Liver (tissue), 3 donors: Measurements from ENCODE around the gene ANK3.

ENCODE experiments used
- EGR1 ChIP-seq, 2 donors: IDR thresholded peaks; 2 replicates each; pipeline ENCODE4 v1.6.1; 2016 to 2018; ENCODE audit warnings: antibody characterized with exemption in 2 of 2, low read depth in 2 of 2
- FOXA1 ChIP-seq: IDR thresholded peaks from 2 replicates; pipeline ENCODE4 v1.6.1; 2016; ENCODE audit warnings: antibody characterized with exemption
- GABPA ChIP-seq, 2 donors: IDR thresholded peaks in 1 of 2; conservative IDR thresholded peaks in 1 of 2; 2 replicates each; pipeline ENCODE4 v1.6.1; 2016; ENCODE audit warnings: antibody characterized with exemption in 2 of 2, mild to moderate bottlenecking in 1 of 2, moderate library complexity in 1 of 2
- JUND ChIP-seq, 2 donors: IDR thresholded peaks; 2 replicates each; pipeline ENCODE4 v1.6.1; 2016; ENCODE audit warnings: antibody characterized with exemption in 2 of 2
- RAD21 ChIP-seq, 2 donors: IDR thresholded peaks; 2 replicates each; pipeline ENCODE4 v1.6.1; 2016; ENCODE audit warnings: antibody characterized with exemption in 2 of 2, mild to moderate bottlenecking in 2 of 2
- RXRA ChIP-seq, 2 donors: IDR thresholded peaks; 2 replicates each; pipeline ENCODE4 v1.6.1; 2017 to 2018; ENCODE audit warnings: antibody characterized with exemption in 2 of 2, mild to moderate bottlenecking in 1 of 2
- SP1 ChIP-seq: IDR thresholded peaks from 2 replicates; pipeline ENCODE4 v1.6.1; 2018; ENCODE audit warnings: antibody characterized with exemption, mild to moderate bottlenecking
- TAF1 ChIP-seq: conservative IDR thresholded peaks from 2 replicates; pipeline ENCODE4 v1.6.1; 2016; ENCODE audit warnings: antibody characterized with exemption, mild to moderate bottlenecking
- YY1 ChIP-seq: IDR thresholded peaks from 2 replicates; pipeline ENCODE4 v1.6.1; 2016; ENCODE audit warnings: antibody characterized with exemption, mild to moderate bottlenecking
- TF ChIP-seq, protein P1 (sequence below): IDR thresholded peaks from 2 replicates; pipeline ENCODE4 v1.6.1; 2016; ENCODE audit warnings: antibody characterized with exemption, mild to moderate bottlenecking
- TF ChIP-seq, protein P2 (sequence below): IDR thresholded peaks from 2 replicates; pipeline ENCODE4 v1.6.1; 2016; ENCODE audit warnings: antibody characterized with exemption
- TF ChIP-seq, protein P3 (sequence below): fragments of 150-350 bp; IDR thresholded peaks from 2 replicates; pipeline ENCODE4 v1.5.1; 2017; ENCODE audit warnings: improper control_type of control experiment, low read depth, low read length; ENCODE audit not compliant: missing input control
- TF ChIP-seq, protein P4 (sequence below): IDR thresholded peaks from 2 replicates; pipeline ENCODE4 v1.6.1; 2016; ENCODE audit warnings: antibody characterized with exemption
- TF ChIP-seq, protein P5 (sequence below): IDR thresholded peaks from 2 replicates; pipeline ENCODE4 v1.6.1; 2016; ENCODE audit warnings: antibody characterized with exemption
- donor health status: healthy.
- donor health status: healthy.

DNA sequence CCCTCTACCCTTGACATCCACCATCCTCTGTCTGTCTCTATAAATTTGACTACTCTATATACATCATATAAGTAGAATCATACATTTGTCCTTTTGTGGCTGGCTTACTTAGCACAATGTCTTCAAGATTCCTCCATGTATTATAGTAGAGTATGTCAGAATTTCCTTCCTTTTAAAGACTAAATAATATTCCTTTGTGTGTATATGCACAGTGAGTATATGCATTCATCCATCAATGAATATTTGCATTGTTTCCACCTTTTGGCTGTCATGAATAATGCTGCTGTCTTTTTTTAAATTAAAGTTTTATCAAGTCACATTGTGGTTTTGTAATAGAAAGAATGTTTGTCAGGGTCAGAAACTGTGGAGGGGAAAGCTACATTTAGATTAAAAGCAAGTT, 195.3 kb downstream of the ANK3 start:
- TF ChIP-seq, protein P1, sequence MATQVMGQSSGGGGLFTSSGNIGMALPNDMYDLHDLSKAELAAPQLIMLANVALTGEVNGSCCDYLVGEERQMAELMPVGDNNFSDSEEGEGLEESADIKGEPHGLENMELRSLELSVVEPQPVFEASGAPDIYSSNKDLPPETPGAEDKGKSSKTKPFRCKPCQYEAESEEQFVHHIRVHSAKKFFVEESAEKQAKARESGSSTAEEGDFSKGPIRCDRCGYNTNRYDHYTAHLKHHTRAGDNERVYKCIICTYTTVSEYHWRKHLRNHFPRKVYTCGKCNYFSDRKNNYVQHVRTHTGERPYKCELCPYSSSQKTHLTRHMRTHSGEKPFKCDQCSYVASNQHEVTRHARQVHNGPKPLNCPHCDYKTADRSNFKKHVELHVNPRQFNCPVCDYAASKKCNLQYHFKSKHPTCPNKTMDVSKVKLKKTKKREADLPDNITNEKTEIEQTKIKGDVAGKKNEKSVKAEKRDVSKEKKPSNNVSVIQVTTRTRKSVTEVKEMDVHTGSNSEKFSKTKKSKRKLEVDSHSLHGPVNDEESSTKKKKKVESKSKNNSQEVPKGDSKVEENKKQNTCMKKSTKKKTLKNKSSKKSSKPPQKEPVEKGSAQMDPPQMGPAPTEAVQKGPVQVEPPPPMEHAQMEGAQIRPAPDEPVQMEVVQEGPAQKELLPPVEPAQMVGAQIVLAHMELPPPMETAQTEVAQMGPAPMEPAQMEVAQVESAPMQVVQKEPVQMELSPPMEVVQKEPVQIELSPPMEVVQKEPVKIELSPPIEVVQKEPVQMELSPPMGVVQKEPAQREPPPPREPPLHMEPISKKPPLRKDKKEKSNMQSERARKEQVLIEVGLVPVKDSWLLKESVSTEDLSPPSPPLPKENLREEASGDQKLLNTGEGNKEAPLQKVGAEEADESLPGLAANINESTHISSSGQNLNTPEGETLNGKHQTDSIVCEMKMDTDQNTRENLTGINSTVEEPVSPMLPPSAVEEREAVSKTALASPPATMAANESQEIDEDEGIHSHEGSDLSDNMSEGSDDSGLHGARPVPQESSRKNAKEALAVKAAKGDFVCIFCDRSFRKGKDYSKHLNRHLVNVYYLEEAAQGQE, result no peak
- TF ChIP-seq, protein P2, sequence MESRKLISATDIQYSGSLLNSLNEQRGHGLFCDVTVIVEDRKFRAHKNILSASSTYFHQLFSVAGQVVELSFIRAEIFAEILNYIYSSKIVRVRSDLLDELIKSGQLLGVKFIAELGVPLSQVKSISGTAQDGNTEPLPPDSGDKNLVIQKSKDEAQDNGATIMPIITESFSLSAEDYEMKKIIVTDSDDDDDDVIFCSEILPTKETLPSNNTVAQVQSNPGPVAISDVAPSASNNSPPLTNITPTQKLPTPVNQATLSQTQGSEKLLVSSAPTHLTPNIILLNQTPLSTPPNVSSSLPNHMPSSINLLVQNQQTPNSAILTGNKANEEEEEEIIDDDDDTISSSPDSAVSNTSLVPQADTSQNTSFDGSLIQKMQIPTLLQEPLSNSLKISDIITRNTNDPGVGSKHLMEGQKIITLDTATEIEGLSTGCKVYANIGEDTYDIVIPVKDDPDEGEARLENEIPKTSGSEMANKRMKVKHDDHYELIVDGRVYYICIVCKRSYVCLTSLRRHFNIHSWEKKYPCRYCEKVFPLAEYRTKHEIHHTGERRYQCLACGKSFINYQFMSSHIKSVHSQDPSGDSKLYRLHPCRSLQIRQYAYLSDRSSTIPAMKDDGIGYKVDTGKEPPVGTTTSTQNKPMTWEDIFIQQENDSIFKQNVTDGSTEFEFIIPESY, result no peak
- TF ChIP-seq GABPA (IDR thresholded peaks at IDR 0.05 in 1 of 2, conservative IDR thresholded peaks at IDR 0.05 in 1 of 2) (no peak), SP1 (no peak), RAD21 (IDR thresholded peaks at IDR 0.05) (no peak), TAF1 (no peak), YY1 (no peak), JUND (IDR thresholded peaks at IDR 0.05) (no peak), RXRA (IDR thresholded peaks at IDR 0.05) (no peak), EGR1 (IDR thresholded peaks at IDR 0.05; ENCODE audit: low read depth in 2 of 2) (no peak), FOXA1 (no peak)
- TF ChIP-seq, protein P3, sequence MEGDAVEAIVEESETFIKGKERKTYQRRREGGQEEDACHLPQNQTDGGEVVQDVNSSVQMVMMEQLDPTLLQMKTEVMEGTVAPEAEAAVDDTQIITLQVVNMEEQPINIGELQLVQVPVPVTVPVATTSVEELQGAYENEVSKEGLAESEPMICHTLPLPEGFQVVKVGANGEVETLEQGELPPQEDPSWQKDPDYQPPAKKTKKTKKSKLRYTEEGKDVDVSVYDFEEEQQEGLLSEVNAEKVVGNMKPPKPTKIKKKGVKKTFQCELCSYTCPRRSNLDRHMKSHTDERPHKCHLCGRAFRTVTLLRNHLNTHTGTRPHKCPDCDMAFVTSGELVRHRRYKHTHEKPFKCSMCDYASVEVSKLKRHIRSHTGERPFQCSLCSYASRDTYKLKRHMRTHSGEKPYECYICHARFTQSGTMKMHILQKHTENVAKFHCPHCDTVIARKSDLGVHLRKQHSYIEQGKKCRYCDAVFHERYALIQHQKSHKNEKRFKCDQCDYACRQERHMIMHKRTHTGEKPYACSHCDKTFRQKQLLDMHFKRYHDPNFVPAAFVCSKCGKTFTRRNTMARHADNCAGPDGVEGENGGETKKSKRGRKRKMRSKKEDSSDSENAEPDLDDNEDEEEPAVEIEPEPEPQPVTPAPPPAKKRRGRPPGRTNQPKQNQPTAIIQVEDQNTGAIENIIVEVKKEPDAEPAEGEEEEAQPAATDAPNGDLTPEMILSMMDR, result no peak
- TF ChIP-seq, protein P4, sequence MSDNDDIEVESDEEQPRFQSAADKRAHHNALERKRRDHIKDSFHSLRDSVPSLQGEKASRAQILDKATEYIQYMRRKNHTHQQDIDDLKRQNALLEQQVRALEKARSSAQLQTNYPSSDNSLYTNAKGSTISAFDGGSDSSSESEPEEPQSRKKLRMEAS, result no peak
- TF ChIP-seq, protein P5, sequence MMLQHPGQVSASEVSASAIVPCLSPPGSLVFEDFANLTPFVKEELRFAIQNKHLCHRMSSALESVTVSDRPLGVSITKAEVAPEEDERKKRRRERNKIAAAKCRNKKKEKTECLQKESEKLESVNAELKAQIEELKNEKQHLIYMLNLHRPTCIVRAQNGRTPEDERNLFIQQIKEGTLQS, result no peak
